SK-N-SH treated with all-trans-retinoic acid at 6 μM for 48 hours (cell line): Measurements from ENCODE around the gene NMNAT1.
"Not testable (repeated sequence)": the region's sequence is repeated elsewhere in the genome, so short reads cannot be mapped to it uniquely, and the experiment has no call there.

Experiments
- BACH2 ChIP-seq: fragments of 250-450 bp; sonication (Bioruptor Pico); IDR thresholded peaks from 2 replicates; pipeline ENCODE4 v1.9.0; 2021; ENCODE audit warnings: mild to moderate bottlenecking, borderline replicate concordance
- CREB5 ChIP-seq: fragments of 250-450 bp; sonication (Bioruptor Pico); IDR thresholded peaks from 2 replicates; pipeline ENCODE4 v1.5.1; 2020; ENCODE audit warnings: low read depth, mild to moderate bottlenecking, moderate library complexity
- CSDC2 ChIP-seq: fragments of 250-450 bp; sonication (Bioruptor Pico); IDR thresholded peaks from 2 replicates; pipeline ENCODE4 v1.5.0; 2020; ENCODE audit warnings: mild to moderate bottlenecking, moderate library complexity
- CSRNP3 ChIP-seq: fragments of 250-450 bp; sonication (Bioruptor Pico); IDR thresholded peaks from 2 replicates; pipeline ENCODE4 v1.5.1; 2021; ENCODE audit warnings: mild to moderate bottlenecking, moderate library complexity
- PATZ1 ChIP-seq: fragments of 250-450 bp; sonication (Bioruptor Pico); IDR thresholded peaks from 2 replicates; pipeline ENCODE4 v1.8.0; 2020; ENCODE audit warnings: mild to moderate bottlenecking, moderate library complexity, borderline replicate concordance
- PPARA ChIP-seq: fragments of 250-450 bp; sonication (Bioruptor Pico); IDR thresholded peaks from 2 replicates; pipeline ENCODE4 v1.5.0; 2020; ENCODE audit warnings: mild to moderate bottlenecking, borderline replicate concordance
- SNAI2 ChIP-seq: fragments of 250-450 bp; sonication (Bioruptor Pico); IDR thresholded peaks from 2 replicates; pipeline ENCODE4 v1.5.0; 2020; ENCODE audit warnings: mild to moderate bottlenecking, moderate library complexity
- TCF4 ChIP-seq: fragments of 250-450 bp; sonication (Bioruptor Pico); IDR thresholded peaks from 2 replicates; pipeline ENCODE4 v1.8.0; 2021; ENCODE audit warnings: mild to moderate bottlenecking, moderate library complexity, borderline replicate concordance
- TOX ChIP-seq: fragments of 250-450 bp; sonication (Bioruptor Pico); IDR thresholded peaks from 2 replicates; pipeline ENCODE4 v1.8.0; 2021; ENCODE audit warnings: mild to moderate bottlenecking, moderate library complexity, borderline replicate concordance
- ZC3H10 ChIP-seq: fragments of 250-450 bp; sonication (Bioruptor Pico); IDR thresholded peaks from 2 replicates; pipeline ENCODE4 v1.5.1; 2021; ENCODE audit warnings: mild to moderate bottlenecking, moderate library complexity
- ZFP3 ChIP-seq: fragments of 250-450 bp; sonication (Bioruptor Pico); IDR thresholded peaks from 2 replicates; pipeline ENCODE4 v1.5.0; 2020; ENCODE audit warnings: mild to moderate bottlenecking, moderate library complexity
- ZFP30 ChIP-seq: fragments of 450-650 bp; formaldehyde crosslinking; IDR thresholded peaks from 2 replicates; pipeline ENCODE4 v1.5.0; 2022; ENCODE audit warnings: mild to moderate bottlenecking, moderate library complexity
- ZNF70 ChIP-seq: fragments of 450-650 bp; formaldehyde crosslinking; IDR thresholded peaks from 2 replicates; pipeline ENCODE4 v1.5.0; 2020; ENCODE audit warnings: mild to moderate bottlenecking, moderate library complexity

- TF ChIP-seq ZFP30 (CRISPR knock-in tag); CREB5 (CRISPR knock-in tag); TOX (CRISPR knock-in tag); BACH2 (CRISPR knock-in tag); ZFP3 (CRISPR knock-in tag); CSDC2 (CRISPR knock-in tag); PATZ1 (CRISPR knock-in tag); SNAI2 (CRISPR knock-in tag); ZC3H10 (CRISPR knock-in tag); ZNF70; CSRNP3; PPARA: not testable (repeated sequence)
- TF ChIP-seq TCF4 (CRISPR knock-in tag): peak; percentile 40; the same call in 1 of the 2 replicates
Measured at GRCh38 chr1:10020678-10021077, 77.4 kb downstream of the NMNAT1 start.
